Body of pancreas (tissue), 4 donors: ENCODE results near the gene ANOS1.

ENCODE experiments used
- CTCF ChIP-seq, 7 experiments: fragments of 450-650 bp in 4 of 7; fragments of 200-600 bp in 3 of 7; sonication (generic) in 3 of 7; IDR thresholded peaks; one replicate each; pipeline ENCODE4 v1.5.1; 2016 to 2019; ENCODE audit warnings: antibody characterized with exemption in 7 of 7
- POLR2A ChIP-seq, 3 donors: fragments of 450-650 bp; IDR thresholded peaks; one replicate each; pipeline ENCODE4 v1.6.1; 2016; ENCODE audit warnings: antibody characterized with exemption in 3 of 3, mild to moderate bottlenecking in 2 of 3

- TF ChIP-seq CTCF (IDR thresholded peaks at IDR 0.05) (no peak), POLR2A (IDR thresholded peaks at IDR 0.05) (no peak)
Observed at GRCh38 chrX:8500203-8500602, 231.7 kb downstream of the ANOS1 start.
